ENCODE results near the gene ENDOD1.

The ENDOD1 gene

GRCh38 chr11:95144313-95145235 lies 54.9 kb downstream of the ENDOD1 start:
- no peak for DNase-seq

- DNase-seq = no peak
These were observed 55.9 kb downstream of the ENDOD1 start for GRCh38 chr11:95145430-95146060.

GRCh38 chr11:95147364-95147905 lies 57.8 kb downstream of the ENDOD1 start:
- peak; percentile 53 for DNase-seq

GRCh38 chr11:95148406-95148805 lies 58.8 kb downstream of the ENDOD1 start:
- DNase-seq = no peak

GRCh38 chr11:95148938-95149337 lies 59.3 kb downstream of the ENDOD1 start:
- no peak for DNase-seq

- DNase-seq = no peak
These were observed 60.2 kb downstream of the ENDOD1 start for GRCh38 chr11:95149651-95150364.

- peak; percentile 95 for DNase-seq
These were observed 61.5 kb downstream of the ENDOD1 start for GRCh38 chr11:95150956-95151684.

- no peak for DNase-seq
These were observed 63.5 kb downstream of the ENDOD1 start for GRCh38 chr11:95152876-95153856.

- DNase-seq = no peak
These were observed 64.2 kb downstream of the ENDOD1 start for GRCh38 chr11:95153857-95154246.

- DNase-seq = peak; percentile 60
These were observed 64.9 kb downstream of the ENDOD1 start for GRCh38 chr11:95154514-95154913.

GRCh38 chr11:95155385-95155784 lies 65.7 kb downstream of the ENDOD1 start:
- DNase-seq = no peak

GRCh38 chr11:95156133-95156721 lies 66.6 kb downstream of the ENDOD1 start:
- no peak for DNase-seq

- DNase-seq = peak; percentile 84
These were observed 67.4 kb downstream of the ENDOD1 start for GRCh38 chr11:95156916-95157541.

GRCh38 chr11:95157824-95158223 lies 68.2 kb downstream of the ENDOD1 start:
- no peak for DNase-seq

- DNase-seq = no peak
These were observed 71.6 kb downstream of the ENDOD1 start for GRCh38 chr11:95161248-95161647.

GRCh38 chr11:95163106-95163505 lies 73.5 kb downstream of the ENDOD1 start:
- no peak for DNase-seq

GRCh38 chr11:95165638-95166037 lies 76.0 kb downstream of the ENDOD1 start:
- DNase-seq = no peak

- DNase-seq = no peak
These were observed 77.1 kb downstream of the ENDOD1 start for GRCh38 chr11:95166781-95167180.

GRCh38 chr11:95170294-95170693 lies 80.6 kb downstream of the ENDOD1 start:
- no peak for DNase-seq

GRCh38 chr11:95175818-95176380 lies 86.3 kb downstream of the ENDOD1 start:
- DNase-seq = no peak
